H1 (cell line): ENCODE data around the gene GLCE. TPM values are rescaled to one million over a fixed set of nuclear protein-coding genes. Genes with fewer than 3 reads are reported as not detected.

Experiments used
- CTCF ChIA-PET: fragments of 300-600 bp; sonication (Branson Sonifier 250); formaldehyde crosslinking; loops from one replicate; lab custom pipeline; 2021; ENCODE audit not compliant: partially characterized antibody; lab: Charles Lee
- POLR2A ChIA-PET: fragments of 300-600 bp; sonication (Branson Sonifier 250); formaldehyde crosslinking; loops from one replicate; lab custom pipeline; 2021; ENCODE audit warnings: inconsistent platforms; ENCODE audit not compliant: partially characterized antibody; lab: Charles Lee
- DNase-seq, 2 experiments: peaks; one replicate each; pipeline versions ENCODE4 v3.0.0 to v3.0.0-alpha.2; 2010 to 2022; ENCODE audit warnings: low spot score in 2 of 2, low read depth in 1 of 2, mixed read lengths in 1 of 2
- FAIRE-seq: peaks from 2 replicates; lab custom pipeline; 2011; peaks lifted over from hg19 to GRCh38; lab: Jason Lieb, UNC
- H2AFZ ChIP-seq: 2 replicates; pipeline ENCODE4 v1.8.1; 2012; ENCODE audit warnings: low read length, inconsistent platforms
- H2AK5ac ChIP-seq: 2 replicates; pipeline ENCODE4 v1.6.1; 2013; ENCODE audit warnings: low read depth, low read length
- H2BK120ac ChIP-seq: replicated peaks from 2 replicates; pipeline ENCODE3; 2013; ENCODE audit warnings: low read depth, low read length, inconsistent platforms
- H2BK12ac ChIP-seq: 2 replicates; pipeline ENCODE4 v1.6.1; 2013; ENCODE audit warnings: low read depth, low read length
- H2BK15ac ChIP-seq: 2 replicates; pipeline ENCODE4 v1.6.1; 2013; ENCODE audit warnings: low read length
- H2BK20ac ChIP-seq: 2 replicates; pipeline ENCODE4 v1.6.1; 2013; ENCODE audit warnings: low read length
- H2BK5ac ChIP-seq: 2 replicates; pipeline ENCODE4 v1.6.1; 2013; ENCODE audit warnings: low read depth, low read length
- H3K14ac ChIP-seq: 2 replicates; pipeline ENCODE4 v1.6.1; 2013; ENCODE audit warnings: inconsistent platforms; ENCODE audit not compliant: insufficient read length
- H3K18ac ChIP-seq: 2 replicates; pipeline ENCODE4 v1.6.1; 2013; ENCODE audit warnings: low read length; ENCODE audit errors: extremely low read depth
- H3K23ac ChIP-seq: 2 replicates; pipeline ENCODE4 v1.6.1; 2013; ENCODE audit warnings: inconsistent platforms; ENCODE audit not compliant: insufficient read length
- H3K23me2 ChIP-seq: 2 replicates; pipeline ENCODE4 v1.6.1; 2013; ENCODE audit warnings: low read depth, low read length
- H3K27ac ChIP-seq: 2 replicates; pipeline ENCODE4 v1.6.1; 2011; ENCODE audit warnings: low read depth, low read length, inconsistent platforms
- H3K27me3 ChIP-seq, 4 experiments: replicated peaks in 1 of 4; 1 replicate in 1 of 4; 2 replicates in 3 of 4; pipeline versions ENCODE4 v1.6.1 to v1.8.1; 2011 to 2013; ENCODE audit warnings: low read length in 3 of 4, mild to moderate bottlenecking in 3 of 4, inconsistent platforms in 2 of 4, mixed read lengths in 2 of 4, moderate library complexity in 1 of 4; ENCODE audit not compliant: control insufficient read depth in 3 of 4, insufficient read depth in 3 of 4; ENCODE audit errors: extremely low read depth in 1 of 4
- H3K36me3 ChIP-seq, 4 experiments: 2 replicates each; pipeline versions ENCODE4 v1.6.1 to v1.8.1; 2011 to 2013; ENCODE audit warnings: mild to moderate bottlenecking in 4 of 4, low read length in 3 of 4, moderate library complexity in 2 of 4, control low read depth in 1 of 4, inconsistent platforms in 1 of 4; ENCODE audit not compliant: insufficient read depth in 4 of 4, control insufficient read depth in 2 of 4
- H3K4ac ChIP-seq: replicated peaks from 2 replicates; pipeline ENCODE3; 2013; ENCODE audit warnings: low read length, low read depth, mixed read lengths, inconsistent platforms; ENCODE audit not compliant: insufficient read length
- H3K4me1 ChIP-seq, 4 experiments: replicated peaks in 1 of 4; 1 replicate in 1 of 4; 2 replicates in 3 of 4; pipeline versions ENCODE4 v1.6.1 to v1.8.1; 2011 to 2013; ENCODE audit warnings: low read length in 3 of 4, inconsistent platforms in 2 of 4, mixed read lengths in 1 of 4; ENCODE audit not compliant: insufficient read depth in 4 of 4, control insufficient read depth in 3 of 4
- H3K4me2 ChIP-seq, 2 experiments: 2 replicates each; pipeline versions ENCODE4 v1.6.1 to v1.8.1; 2011 to 2013; ENCODE audit warnings: low read depth in 2 of 2, low read length in 2 of 2, control low read depth in 1 of 2, inconsistent platforms in 1 of 2, mild to moderate bottlenecking in 1 of 2; ENCODE audit not compliant: insufficient read depth in 1 of 2
- H3K4me3 ChIP-seq, 4 experiments: fragments of 200-600, 300-600 bp in 1 of 4; sonication (generic), shearing (Covaris generic), sonication (Bioruptor Twin) in 1 of 4; 2 replicates each; pipeline versions ENCODE4 v1.5.1 to v1.8.1; 2011 to 2016; ENCODE audit warnings: low read length in 4 of 4, low read depth in 3 of 4, control low read depth in 2 of 4, inconsistent platforms in 2 of 4, mild to moderate bottlenecking in 2 of 4, mixed read lengths in 1 of 4, moderate library complexity in 1 of 4; ENCODE audit not compliant: insufficient read depth in 2 of 4; ENCODE audit errors: extremely low read depth in 1 of 4
- H3K56ac ChIP-seq: replicated peaks from 2 replicates; pipeline ENCODE3; 2013; ENCODE audit warnings: low read depth, mild to moderate bottlenecking, mixed read lengths, low read length, inconsistent platforms; ENCODE audit not compliant: insufficient read length
- H3K79me1 ChIP-seq: 2 replicates; pipeline ENCODE4 v1.6.1; 2013; ENCODE audit warnings: low read depth, low read length, control low read depth
- H3K79me2 ChIP-seq, 2 experiments: 2 replicates each; pipeline versions ENCODE4 v1.6.1 to v1.8.1; 2012 to 2013; ENCODE audit warnings: low read length in 2 of 2, mild to moderate bottlenecking in 2 of 2, inconsistent platforms in 1 of 2; ENCODE audit not compliant: insufficient read depth in 2 of 2, control insufficient read depth in 1 of 2
- H3K9ac ChIP-seq, 4 experiments: replicated peaks in 1 of 4; 1 replicate in 1 of 4; 2 replicates in 3 of 4; pipeline versions ENCODE4 v1.6.1 to v1.8.1; 2011 to 2013; ENCODE audit warnings: low read depth in 3 of 4, low read length in 3 of 4, control low read depth in 2 of 4, mild to moderate bottlenecking in 2 of 4, moderate library complexity in 2 of 4, inconsistent platforms in 1 of 4; ENCODE audit errors: extremely low read depth in 1 of 4
- H3K9me3 ChIP-seq, 2 experiments: 2 replicates each; pipeline versions ENCODE4 v1.6.1 to v1.8.1; 2012 to 2013; ENCODE audit warnings: mild to moderate bottlenecking in 2 of 2, moderate library complexity in 2 of 2, control low read depth in 1 of 2, inconsistent platforms in 1 of 2, low read depth in 1 of 2, low read length in 1 of 2, mixed read lengths in 1 of 2; ENCODE audit not compliant: insufficient read depth in 2 of 2
- H4K20me1 ChIP-seq, 2 experiments: replicated peaks in 1 of 2; 2 replicates each; pipeline versions ENCODE3 to v1.8.1; 2011 to 2013; ENCODE audit warnings: inconsistent platforms in 2 of 2, low read length in 2 of 2, mild to moderate bottlenecking in 1 of 2; ENCODE audit not compliant: insufficient read depth in 2 of 2, control insufficient read depth in 1 of 2
- H4K5ac ChIP-seq: 2 replicates; pipeline ENCODE4 v1.6.1; 2013; ENCODE audit warnings: low read length, low read depth, mixed read lengths, inconsistent platforms; ENCODE audit not compliant: insufficient read length
- H4K8ac ChIP-seq: 2 replicates; pipeline ENCODE4 v1.8.0; 2013; ENCODE audit warnings: mild to moderate bottlenecking, moderate library complexity, low read length, inconsistent platforms; ENCODE audit not compliant: insufficient read depth; ENCODE audit errors: extremely low read depth
- H4K91ac ChIP-seq: replicated peaks from 2 replicates; pipeline ENCODE3; 2013; ENCODE audit warnings: low read length, mixed read lengths, inconsistent platforms; ENCODE audit not compliant: insufficient read length
- CTCF ChIP-seq, 3 experiments: IDR thresholded peaks; 1 replicate in 2 of 3; 2 replicates in 1 of 3; pipeline versions ENCODE4 v1.5.1 to v1.6.1; 2011; ENCODE audit warnings: low read length in 3 of 3, mild to moderate bottlenecking in 3 of 3, inconsistent platforms in 2 of 3, low read depth in 1 of 3, moderate library complexity in 1 of 3; ENCODE audit not compliant: insufficient read depth in 1 of 3; ENCODE audit errors: control extremely low read depth in 1 of 3
- WGBS, 2 experiments: shearing (Covaris generic) in 1 of 2; methylation state at CpG; one replicate each; pipeline versions ENCODE4 v1.1.6 to v1.1.7; 2013 to 2015; ENCODE audit warnings: low lambda C conversion rate in 2 of 2, mixed read lengths in 2 of 2, inconsistent platforms in 1 of 2, low coverage in 1 of 2, missing lambda C conversion rate in 1 of 2; ENCODE audit not compliant: insufficient replicate concordance in 2 of 2, insufficient coverage in 1 of 2, insufficient read length in 1 of 2; ENCODE audit errors: extremely low coverage in 1 of 2, missing lambda C conversion rate in 1 of 2; 5-methylcytosine and 5-hydroxymethylcytosine counted together
- polyA plus RNA-seq, 7 experiments: library from polyadenylated mRNA; depleted of rRNA in 3 of 7; stranded (reverse) in 5 of 7; unstranded in 2 of 7; fragments of >200 nt in 5 of 7; fragments of 200-250 nt in 2 of 7; gene quantifications; 1 replicate in 5 of 7; 2 replicates in 1 of 7; 4 replicates in 1 of 7; pipeline versions ENCODE4 v1.2.1 to v1.2.3, GENCODE V29; 2011 to 2013; ENCODE audit warnings: missing spikeins in 2 of 7, mixed read lengths in 2 of 7
- total RNA-seq: library from RNA; stranded (reverse); fragmentation: NEBNext Ultra II Directional; extraction: Animal tissue kit (Norgen Biotek cat#: 25700); gene quantifications from 2 replicates; pipeline ENCODE4 v1.2.1, GENCODE V29; 2021

Gene GLCE
- total and polyA plus RNA-seq, 2 of the 8 experiments (the other 6 are each of a cell fraction or from before 2014, with no cell fraction given), result 17.1 to 22.7 TPM

DNA sequence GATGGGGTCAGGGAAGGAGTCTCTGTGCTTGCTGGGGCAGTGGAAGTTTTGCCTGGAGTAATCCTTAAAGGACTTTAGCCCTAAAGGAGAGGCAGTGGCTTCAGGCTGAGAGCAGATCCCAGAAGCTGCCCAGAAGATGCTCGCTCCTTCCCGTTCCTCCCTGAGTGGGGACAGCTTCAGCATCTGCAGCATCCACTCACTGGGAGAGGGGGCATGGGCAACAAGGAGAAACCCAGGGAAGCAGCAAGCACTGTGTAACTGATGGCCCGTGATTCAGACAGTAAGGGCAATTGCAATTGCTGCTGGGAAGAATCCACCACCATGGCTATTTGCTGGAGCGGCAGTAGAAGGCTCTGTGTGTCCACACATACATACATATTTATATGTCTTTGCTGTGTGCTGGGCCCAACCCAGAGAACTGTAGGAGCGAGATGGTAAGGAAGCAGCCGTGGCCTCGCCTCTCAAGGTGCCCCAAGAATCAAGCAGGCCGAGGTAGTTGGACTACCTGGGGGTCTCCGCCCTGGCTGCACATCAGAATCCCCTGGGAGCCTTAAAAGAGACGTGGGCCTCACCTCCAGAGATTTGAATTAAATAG is 132.5 kb downstream of the GLCE start:
- DNase-seq (no peak), FAIRE-seq (no peak)
- ChIA-PET CTCF (interaction anchor here (1.0 to 5.6 kb wide), 2 partner anchors 10 to 261 kb away, joined by 3 to 26 read pairs; no protein-coding TSS in a partner anchor), POLR2A (no interaction called here)
- no peak overlapping the region for H2AFZ ChIP-seq
- H3K23ac ChIP-seq, result no peak overlapping the region
- H3K4me1 ChIP-seq, result peaks cover 0 to 4% (median 0%) of the 10 kb centered on the region in 4 experiments; a peak in 2 of 7 replicates
- H2BK12ac ChIP-seq, result no peak overlapping the region
- no peak overlapping the region for H3K4me2 ChIP-seq
- H4K5ac ChIP-seq, result no peak overlapping the region
- H4K91ac ChIP-seq, result no peak overlapping the region
- H3K18ac ChIP-seq, result no peak overlapping the region
- no peak overlapping the region for H4K8ac ChIP-seq
- H3K27me3 ChIP-seq, result peaks cover 0 to 5% (median 2%) of the 10 kb centered on the region in 4 experiments; a peak in 6 of 7 replicates
- no peak overlapping the region for H3K4ac ChIP-seq
- no peak overlapping the region for H3K4me3 ChIP-seq
- H2BK120ac ChIP-seq, result no peak overlapping the region
- no peak overlapping the region for H2BK20ac ChIP-seq
- H3K14ac ChIP-seq, result no peak overlapping the region
- H3K27ac ChIP-seq, result no peak overlapping the region
- H3K9ac ChIP-seq, result no peak overlapping the region
- H3K56ac ChIP-seq, result no peak overlapping the region
- no peaks in the 10 kb centered on the region for H3K79me1 ChIP-seq
- H4K20me1 ChIP-seq, result no peaks in the 10 kb centered on the region
- no peaks in the 10 kb centered on the region for H3K36me3 ChIP-seq
- WGBS, 2 experiments, result 87% methylated on average over 10 of the region's 10 CpGs; no CpG with 5 or more reads in 1 of the 2 experiments
- no peaks in the 10 kb centered on the region for H3K23me2 ChIP-seq
- H2BK15ac ChIP-seq, result no peak overlapping the region
- H3K79me2 ChIP-seq, result no peaks in the 10 kb centered on the region
- TF ChIP-seq CTCF (IDR thresholded peaks at IDR 0.05; ENCODE audit: control extremely low read depth in 1 of 3, insufficient read depth in 1 of 3, low read depth in 1 of 3, low read length in 3 of 3), result no peak
- no peak overlapping the region for H2BK5ac ChIP-seq
- H3K9me3 ChIP-seq, result no peaks in the 10 kb centered on the region
- no peak overlapping the region for H2AK5ac ChIP-seq
